ENCODE measurements around the gene CACNB2. TPM values are rescaled to one million over a fixed set of nuclear protein-coding genes. Genes with fewer than 3 reads are reported as not detected.

The CACNB2 gene
- total and polyA plus RNA-seq, 4 donors, result 0.38 to 3.1 (median 0.83) TPM

DNA sequence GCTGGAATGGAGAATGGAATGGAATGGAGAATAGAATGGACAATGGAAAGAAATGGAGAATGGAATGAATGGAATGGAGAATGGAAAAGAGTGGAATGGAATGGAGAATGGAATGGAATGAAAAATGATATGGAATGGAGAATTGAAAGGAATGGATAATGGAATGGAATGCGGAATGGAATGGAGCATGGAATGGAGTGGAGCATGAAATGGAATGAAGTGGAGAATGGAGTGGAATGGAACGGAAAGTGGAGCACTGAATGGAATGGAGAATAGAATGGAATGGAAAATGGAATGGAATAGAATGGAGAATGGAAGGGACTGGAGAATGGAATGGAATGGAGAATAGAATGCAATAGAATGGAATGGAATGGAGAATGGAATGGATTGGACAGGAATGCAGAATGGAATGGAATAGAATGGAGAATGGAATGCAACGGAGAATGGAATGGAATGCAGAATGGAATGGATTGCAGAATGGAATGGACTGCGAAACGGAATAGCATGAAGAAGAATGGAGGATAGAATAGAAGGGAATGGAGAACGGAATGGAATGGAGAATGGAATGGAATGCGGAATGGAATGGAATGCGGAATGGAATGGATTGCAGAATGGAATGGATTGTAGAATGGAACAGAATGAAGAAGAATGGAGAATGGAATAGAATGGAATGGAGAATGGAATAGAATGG, 421.8 kb downstream of the CACNB2 start:
- Histone ChIP-seq H3K27ac (ENCODE audit: low read depth in 1 of 2, low read length in 2 of 2) (no peak overlapping the region), H3K9ac (ENCODE audit: low read depth in 1 of 2, low read length in 2 of 2) (no peak overlapping the region), H3K4me1 (ENCODE audit: control insufficient read depth in 4 of 4, insufficient read depth in 4 of 4, low read length in 3 of 4) (no peaks in the 10 kb centered on the region), H3K27me3 (ENCODE audit: control insufficient read depth in 4 of 4, insufficient read depth in 4 of 4, low read length in 3 of 4) (no peaks in the 10 kb centered on the region), H3K4me3 (ENCODE audit: low read depth in 1 of 3, low read length in 3 of 3) (no peak overlapping the region), H3K9me3 (ENCODE audit: control insufficient read depth in 4 of 4, low read length in 3 of 4) (peaks cover 0 to 9% (median 3%) of the 10 kb centered on the region in 4 donors), H3K36me3 (ENCODE audit: control insufficient read depth in 4 of 4, insufficient read depth in 3 of 4, low read depth in 1 of 4, low read length in 3 of 4) (peaks cover 0 to 62% (median 58%) of the 10 kb centered on the region in 4 donors)
- TF ChIP-seq FOXA1 (IDR thresholded peaks at IDR 0.05) (no peak), MAX (IDR thresholded peaks at IDR 0.05) (no peak), HNF4A (conservative IDR thresholded peaks at IDR 0.05) (no peak), GABPA (IDR thresholded peaks at IDR 0.05 in 1 of 2, conservative IDR thresholded peaks at IDR 0.05 in 1 of 2) (no peak), NR2F2 (IDR thresholded peaks at IDR 0.05) (no peak), SP1 (IDR thresholded peaks at IDR 0.05) (no peak), RAD21 (IDR thresholded peaks at IDR 0.05) (no peak), TAF1 (conservative IDR thresholded peaks at IDR 0.05) (no peak), JUND (IDR thresholded peaks at IDR 0.05) (no peak), FOXA2 (IDR thresholded peaks at IDR 0.05) (no peak), HNF4G (IDR thresholded peaks at IDR 0.05) (no peak), RXRA (IDR thresholded peaks at IDR 0.05) (no peak)
- TF ChIP-seq, protein P1, sequence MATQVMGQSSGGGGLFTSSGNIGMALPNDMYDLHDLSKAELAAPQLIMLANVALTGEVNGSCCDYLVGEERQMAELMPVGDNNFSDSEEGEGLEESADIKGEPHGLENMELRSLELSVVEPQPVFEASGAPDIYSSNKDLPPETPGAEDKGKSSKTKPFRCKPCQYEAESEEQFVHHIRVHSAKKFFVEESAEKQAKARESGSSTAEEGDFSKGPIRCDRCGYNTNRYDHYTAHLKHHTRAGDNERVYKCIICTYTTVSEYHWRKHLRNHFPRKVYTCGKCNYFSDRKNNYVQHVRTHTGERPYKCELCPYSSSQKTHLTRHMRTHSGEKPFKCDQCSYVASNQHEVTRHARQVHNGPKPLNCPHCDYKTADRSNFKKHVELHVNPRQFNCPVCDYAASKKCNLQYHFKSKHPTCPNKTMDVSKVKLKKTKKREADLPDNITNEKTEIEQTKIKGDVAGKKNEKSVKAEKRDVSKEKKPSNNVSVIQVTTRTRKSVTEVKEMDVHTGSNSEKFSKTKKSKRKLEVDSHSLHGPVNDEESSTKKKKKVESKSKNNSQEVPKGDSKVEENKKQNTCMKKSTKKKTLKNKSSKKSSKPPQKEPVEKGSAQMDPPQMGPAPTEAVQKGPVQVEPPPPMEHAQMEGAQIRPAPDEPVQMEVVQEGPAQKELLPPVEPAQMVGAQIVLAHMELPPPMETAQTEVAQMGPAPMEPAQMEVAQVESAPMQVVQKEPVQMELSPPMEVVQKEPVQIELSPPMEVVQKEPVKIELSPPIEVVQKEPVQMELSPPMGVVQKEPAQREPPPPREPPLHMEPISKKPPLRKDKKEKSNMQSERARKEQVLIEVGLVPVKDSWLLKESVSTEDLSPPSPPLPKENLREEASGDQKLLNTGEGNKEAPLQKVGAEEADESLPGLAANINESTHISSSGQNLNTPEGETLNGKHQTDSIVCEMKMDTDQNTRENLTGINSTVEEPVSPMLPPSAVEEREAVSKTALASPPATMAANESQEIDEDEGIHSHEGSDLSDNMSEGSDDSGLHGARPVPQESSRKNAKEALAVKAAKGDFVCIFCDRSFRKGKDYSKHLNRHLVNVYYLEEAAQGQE (IDR thresholded peaks at IDR 0.05), result no peak
- TF ChIP-seq, protein P2, sequence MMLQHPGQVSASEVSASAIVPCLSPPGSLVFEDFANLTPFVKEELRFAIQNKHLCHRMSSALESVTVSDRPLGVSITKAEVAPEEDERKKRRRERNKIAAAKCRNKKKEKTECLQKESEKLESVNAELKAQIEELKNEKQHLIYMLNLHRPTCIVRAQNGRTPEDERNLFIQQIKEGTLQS (IDR thresholded peaks at IDR 0.05), result no peak
- TF ChIP-seq, protein P3, sequence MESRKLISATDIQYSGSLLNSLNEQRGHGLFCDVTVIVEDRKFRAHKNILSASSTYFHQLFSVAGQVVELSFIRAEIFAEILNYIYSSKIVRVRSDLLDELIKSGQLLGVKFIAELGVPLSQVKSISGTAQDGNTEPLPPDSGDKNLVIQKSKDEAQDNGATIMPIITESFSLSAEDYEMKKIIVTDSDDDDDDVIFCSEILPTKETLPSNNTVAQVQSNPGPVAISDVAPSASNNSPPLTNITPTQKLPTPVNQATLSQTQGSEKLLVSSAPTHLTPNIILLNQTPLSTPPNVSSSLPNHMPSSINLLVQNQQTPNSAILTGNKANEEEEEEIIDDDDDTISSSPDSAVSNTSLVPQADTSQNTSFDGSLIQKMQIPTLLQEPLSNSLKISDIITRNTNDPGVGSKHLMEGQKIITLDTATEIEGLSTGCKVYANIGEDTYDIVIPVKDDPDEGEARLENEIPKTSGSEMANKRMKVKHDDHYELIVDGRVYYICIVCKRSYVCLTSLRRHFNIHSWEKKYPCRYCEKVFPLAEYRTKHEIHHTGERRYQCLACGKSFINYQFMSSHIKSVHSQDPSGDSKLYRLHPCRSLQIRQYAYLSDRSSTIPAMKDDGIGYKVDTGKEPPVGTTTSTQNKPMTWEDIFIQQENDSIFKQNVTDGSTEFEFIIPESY (IDR thresholded peaks at IDR 0.05), result no peak
- no peak for DNase-seq (ENCODE audit: low spot score)
- WGBS, result 97% methylated on average over 8 of the region's 8 CpGs

- Histone ChIP-seq H3K9ac (ENCODE audit: low read depth in 1 of 2, low read length in 2 of 2) (no peak overlapping the region), H3K4me3 (ENCODE audit: low read depth in 1 of 3, low read length in 3 of 3) (no peak overlapping the region), H3K9me3 (ENCODE audit: control insufficient read depth in 4 of 4, low read length in 3 of 4) (peaks cover 1 to 9% (median 3%) of the 10 kb centered on the region in 4 donors), H3K27ac (ENCODE audit: low read depth in 1 of 2, low read length in 2 of 2) (no peak overlapping the region), H3K27me3 (ENCODE audit: control insufficient read depth in 4 of 4, insufficient read depth in 4 of 4, low read length in 3 of 4) (no peaks in the 10 kb centered on the region), H3K36me3 (ENCODE audit: control insufficient read depth in 4 of 4, insufficient read depth in 3 of 4, low read depth in 1 of 4, low read length in 3 of 4) (peaks cover 0 to 51% (median 46%) of the 10 kb centered on the region in 4 donors), H3K4me1 (ENCODE audit: control insufficient read depth in 4 of 4, insufficient read depth in 4 of 4, low read length in 3 of 4) (no peaks in the 10 kb centered on the region)
- DNase-seq (ENCODE audit: low spot score), result no peak
- 98% methylated on average over 6 of the region's 6 CpGs for WGBS
- no peak for TF ChIP-seq HNF4G (IDR thresholded peaks at IDR 0.05)
- TF ChIP-seq RAD21 (IDR thresholded peaks at IDR 0.05), result no peak
- TF ChIP-seq EGR1 (IDR thresholded peaks at IDR 0.05; ENCODE audit: low read depth in 2 of 2), result no peak
- no peak for TF ChIP-seq JUND (IDR thresholded peaks at IDR 0.05)
- no peak for TF ChIP-seq TAF1 (conservative IDR thresholded peaks at IDR 0.05)
- TF ChIP-seq, protein P2 (IDR thresholded peaks at IDR 0.05), result no peak
- no peak for TF ChIP-seq SP1 (IDR thresholded peaks at IDR 0.05)
- TF ChIP-seq YY1 (IDR thresholded peaks at IDR 0.05), result no peak
- no peak for TF ChIP-seq RXRA (IDR thresholded peaks at IDR 0.05)
- no peak for TF ChIP-seq NR2F2 (IDR thresholded peaks at IDR 0.05)
- TF ChIP-seq FOXA1 (IDR thresholded peaks at IDR 0.05), result no peak
- TF ChIP-seq, protein P1 (IDR thresholded peaks at IDR 0.05), result no peak
- no peak for TF ChIP-seq HNF4A (conservative IDR thresholded peaks at IDR 0.05)
- TF ChIP-seq CTCF (IDR thresholded peaks at IDR 0.05; ENCODE audit: low read depth, low read length, missing input control), result no peak
Observed at GRCh38 chr10:18563003-18563726, 422.9 kb downstream of the CACNB2 start.

All from liver (tissue), 9 donors.